Progenitor cell of endocrine pancreas (in vitro differentiated cells): ENCODE results near the gene CBX2. TPM values are rescaled to one million over a fixed set of nuclear protein-coding genes. Genes with fewer than 3 reads are reported as not detected.

Experiments
- DNase-seq: peaks from one replicate; pipeline ENCODE4 v3.0.0; 2021; ENCODE audit warnings: low spot score; ENCODE audit not compliant: unreplicated experiment
- H3K27ac Mint-ChIP-seq: 2 replicates; pipeline ENCODE4 v1.8.0; 2021; ENCODE audit warnings: mild to moderate bottlenecking, moderate library complexity, mixed read lengths
- H3K27me3 Mint-ChIP-seq: 2 replicates; pipeline ENCODE4 v1.8.0; 2021; ENCODE audit warnings: mixed read lengths
- H3K36me3 Mint-ChIP-seq: 2 replicates; pipeline ENCODE4 v1.8.0; 2022; ENCODE audit warnings: mixed read lengths; ENCODE audit not compliant: insufficient read depth
- H3K4me1 Mint-ChIP-seq: 2 replicates; pipeline ENCODE4 v1.8.0; 2021; ENCODE audit warnings: low read depth, mixed read lengths
- H3K4me3 Mint-ChIP-seq: 2 replicates; pipeline ENCODE4 v1.8.0; 2021; ENCODE audit warnings: low read depth, mild to moderate bottlenecking, moderate library complexity, mixed read lengths
- H3K9me3 Mint-ChIP-seq: 2 replicates; pipeline ENCODE4 v1.8.0; 2021; ENCODE audit warnings: low read depth, mixed read lengths
- CTCF ChIP-seq: fragments of 200-600 bp; sonication (generic); IDR thresholded peaks from one replicate; pipeline ENCODE4 v1.5.0; 2021; ENCODE audit warnings: antibody characterized with exemption, mild to moderate bottlenecking; ENCODE audit not compliant: unreplicated experiment
- total RNA-seq: library from RNA; stranded (reverse); gene quantifications from 2 replicates; pipeline ENCODE4 v1.2.1, GENCODE V29; 2021

Gene CBX2
- total RNA-seq, 1 donor from 2014 or later = 111 TPM

- peaks cover 29% of the 10 kb centered on the region for H3K4me1 Mint-ChIP-seq
- DNase-seq = no peak
- H3K27me3 Mint-ChIP-seq = peaks cover 46% of the 10 kb centered on the region
- no peak for TF ChIP-seq CTCF
- H3K27ac Mint-ChIP-seq = peak overlapping the region; percentile 80
- H3K4me3 Mint-ChIP-seq = peak overlapping the region; percentile 80
- peaks cover 4% of the 10 kb centered on the region for H3K36me3 Mint-ChIP-seq
- H3K9me3 Mint-ChIP-seq = no peaks in the 10 kb centered on the region
Measured at GRCh38 chr17:79795795-79796443, 18.0 kb downstream of the CBX2 start.

- no peak for DNase-seq
- H3K4me1 Mint-ChIP-seq = peaks cover 29% of the 10 kb centered on the region
- peaks cover 4% of the 10 kb centered on the region for H3K36me3 Mint-ChIP-seq
- TF ChIP-seq CTCF = no peak
- peaks cover 44% of the 10 kb centered on the region for H3K27me3 Mint-ChIP-seq
- no peaks in the 10 kb centered on the region for H3K9me3 Mint-ChIP-seq
- H3K27ac Mint-ChIP-seq = peak overlapping the region; percentile 92
- peak overlapping the region; percentile 80 for H3K4me3 Mint-ChIP-seq
Measured at GRCh38 chr17:79796444-79796762, 18.5 kb downstream of the CBX2 start.

GRCh38 chr17:79796763-79797491 is 19.0 kb downstream of the CBX2 start, which contains the start of gene CBX8:
Gene CBX8, minus strand, starts transcription at chr17:79797077. Its CDS starts 79 bp downstream, at chr17:79796998.
- H3K27ac Mint-ChIP-seq = peak within 1 kb of the TSS; percentile 95
- peak within 1 kb of the TSS; percentile 80 for H3K4me3 Mint-ChIP-seq
- peaks cover 47% of the 10 kb centered on the region for H3K27me3 Mint-ChIP-seq
- TF ChIP-seq CTCF = peak; percentile 21
- H3K9me3 Mint-ChIP-seq = no peaks in the 10 kb centered on the region
- peaks cover 4% of the 10 kb centered on the region for H3K36me3 Mint-ChIP-seq
- peaks cover 27% of the 10 kb centered on the region for H3K4me1 Mint-ChIP-seq
- DNase-seq = peak; percentile 100

GRCh38 chr17:79797492-79798298 is 19.7 kb downstream of the CBX2 start:
- Mint-ChIP-seq H3K36me3 (peaks cover 4% of the 10 kb centered on the region), H3K9me3 (no peaks in the 10 kb centered on the region), H3K27me3 (peaks cover 47% of the 10 kb centered on the region), H3K4me3 (no peak overlapping the region), H3K4me1 (peaks cover 22% of the 10 kb centered on the region), H3K27ac (no peak overlapping the region)
- no peak for TF ChIP-seq CTCF
- DNase-seq = no peak
